HG03025 (cell line): ENCODE data around the gene ENDOV.

ENCODE experiments used
- ATAC-seq: cut with Tn5 transposase; IDR thresholded peaks from one replicate; pipeline ENCODE4 v1.9.1; 2021; ENCODE audit warnings: mild to moderate bottlenecking, moderate library complexity; ENCODE audit not compliant: unreplicated experiment, low FRiP score

The ENDOV gene

DNA sequence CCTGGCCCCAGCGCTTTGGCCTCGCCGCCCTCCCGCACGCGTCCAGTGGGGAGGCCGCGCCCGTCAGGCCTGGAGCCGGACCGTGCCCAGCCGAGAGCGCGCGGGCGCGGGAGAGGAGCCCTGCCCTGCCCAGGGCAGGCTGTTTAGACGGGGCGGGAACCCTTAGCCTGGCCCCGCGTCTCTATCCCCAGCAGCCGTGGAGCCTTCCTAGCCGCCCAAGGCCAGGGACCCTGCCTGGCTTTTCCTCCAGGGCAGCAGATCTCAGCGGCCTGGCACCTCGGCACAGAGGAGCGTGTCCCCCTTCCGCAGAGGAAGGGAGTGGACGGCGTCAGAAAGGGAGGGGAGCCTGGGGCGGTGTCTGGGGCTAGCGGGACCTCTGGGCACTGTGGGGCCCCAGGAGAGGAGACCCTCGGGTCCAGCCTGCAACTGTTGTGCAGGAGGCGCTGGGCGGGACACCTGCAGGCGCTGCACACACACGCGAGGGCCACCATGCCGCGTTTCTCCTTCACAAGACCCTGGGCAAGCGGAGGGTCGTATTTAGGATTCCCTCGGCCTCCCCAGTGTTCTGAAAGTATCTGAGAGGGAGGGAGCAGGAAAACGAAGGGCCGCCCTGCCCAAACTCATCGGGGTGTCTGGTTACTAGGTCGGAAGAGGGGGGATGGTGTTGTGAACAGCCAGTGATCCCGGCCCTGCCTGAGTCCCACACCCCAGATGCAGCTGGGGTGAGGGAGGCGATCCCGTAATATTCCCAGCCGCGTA lies 63.7 kb downstream of the ENDOV start:
- ATAC-seq = no peak

DNA sequence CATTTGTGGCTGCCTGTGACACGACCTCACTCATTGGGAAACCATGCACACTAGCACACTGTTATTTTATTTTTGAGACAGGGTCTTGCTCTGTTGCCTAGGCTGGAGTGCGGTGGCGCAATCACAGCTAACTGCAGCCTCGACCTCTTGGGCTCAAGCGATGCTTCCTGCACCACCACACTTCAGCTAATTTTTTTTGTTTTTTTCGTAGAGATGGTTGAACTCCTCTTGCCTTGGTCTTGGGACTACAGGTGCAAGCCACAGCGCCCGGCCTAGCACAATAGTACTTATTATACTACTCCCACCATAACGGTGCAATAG lies 64.2 kb downstream of the ENDOV start:
- ATAC-seq = no peak

- no peak for ATAC-seq
Observed at GRCh38 chr17:80480248-80480647, 65.3 kb downstream of the ENDOV start.

- no peak for ATAC-seq
Observed at GRCh38 chr17:80481284-80482057, 66.5 kb downstream of the ENDOV start.

DNA sequence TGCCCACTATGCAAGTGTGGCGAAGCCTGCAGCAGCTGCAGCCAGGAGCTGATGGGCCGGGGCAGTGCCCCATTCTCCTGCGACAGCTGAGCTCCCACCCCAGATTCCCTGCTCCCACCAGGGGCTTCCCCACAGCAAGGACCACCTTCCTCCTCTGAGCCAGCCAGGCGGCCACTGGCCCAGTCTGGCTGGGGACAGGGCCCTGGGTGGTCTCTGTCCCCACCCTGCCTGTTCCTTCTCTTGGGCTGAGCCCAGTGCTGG lies 67.0 kb downstream of the ENDOV start:
- no peak for ATAC-seq

GRCh38 chr17:80482555-80483308 lies 67.8 kb downstream of the ENDOV start:
- no peak for ATAC-seq

GRCh38 chr17:80485846-80486245 lies 70.9 kb downstream of the ENDOV start:
- ATAC-seq = no peak

- no peak for ATAC-seq
Observed at GRCh38 chr17:80486692-80487091, 71.7 kb downstream of the ENDOV start.

DNA sequence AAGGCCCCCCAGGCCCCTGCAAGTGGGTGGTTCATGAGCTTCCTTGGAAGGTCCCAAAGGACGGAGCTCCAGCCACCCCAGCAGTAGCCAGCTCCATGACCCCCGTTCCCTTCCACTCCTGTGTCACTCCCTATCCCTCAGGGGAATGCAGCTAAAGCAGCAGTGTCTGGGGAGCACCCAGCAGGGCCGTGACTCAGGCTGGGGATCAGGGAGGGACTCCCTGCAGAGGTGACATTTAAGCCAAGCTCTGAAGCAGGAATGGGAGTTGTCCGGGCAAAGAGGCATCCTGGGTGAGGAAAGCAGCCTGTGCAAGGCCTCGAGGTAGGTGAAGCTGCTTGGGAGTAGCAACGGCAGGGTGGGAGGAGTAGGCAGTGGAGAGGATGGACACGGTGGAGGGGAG lies 72.5 kb downstream of the ENDOV start:
- no peak for ATAC-seq
